GM21619 (cell line): ENCODE data around the gene TMEM101.
"Not testable (repeated sequence)": the region's sequence is repeated elsewhere in the genome, so short reads cannot be mapped to it uniquely, and the experiment has no call there.

Experiments
- ATAC-seq: cut with Tn5 transposase; IDR thresholded peaks from one replicate; pipeline ENCODE4 v1.9.1; 2021; ENCODE audit not compliant: unreplicated experiment

The TMEM101 gene

DNA sequence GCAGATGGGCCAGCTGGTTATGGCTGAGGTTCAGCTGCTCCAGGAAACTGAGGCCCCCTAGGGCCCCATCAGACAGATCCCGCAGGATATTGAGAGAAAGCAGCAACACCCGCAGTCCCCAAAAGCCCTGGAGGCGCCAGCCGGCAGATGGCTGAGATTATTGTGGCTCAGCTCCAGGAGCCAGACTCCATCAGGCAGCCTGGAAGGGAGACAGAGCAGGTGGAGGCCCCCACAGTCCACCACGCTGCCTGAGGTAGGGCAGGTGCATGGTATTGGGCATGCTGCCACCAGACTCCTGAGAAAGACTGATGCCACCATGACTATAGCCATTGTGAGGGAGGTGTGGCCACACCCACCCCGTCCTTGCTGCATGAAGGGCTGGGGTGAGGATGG is 9.5 kb upstream of the TMEM101 start:
- ATAC-seq, result no peak

DNA sequence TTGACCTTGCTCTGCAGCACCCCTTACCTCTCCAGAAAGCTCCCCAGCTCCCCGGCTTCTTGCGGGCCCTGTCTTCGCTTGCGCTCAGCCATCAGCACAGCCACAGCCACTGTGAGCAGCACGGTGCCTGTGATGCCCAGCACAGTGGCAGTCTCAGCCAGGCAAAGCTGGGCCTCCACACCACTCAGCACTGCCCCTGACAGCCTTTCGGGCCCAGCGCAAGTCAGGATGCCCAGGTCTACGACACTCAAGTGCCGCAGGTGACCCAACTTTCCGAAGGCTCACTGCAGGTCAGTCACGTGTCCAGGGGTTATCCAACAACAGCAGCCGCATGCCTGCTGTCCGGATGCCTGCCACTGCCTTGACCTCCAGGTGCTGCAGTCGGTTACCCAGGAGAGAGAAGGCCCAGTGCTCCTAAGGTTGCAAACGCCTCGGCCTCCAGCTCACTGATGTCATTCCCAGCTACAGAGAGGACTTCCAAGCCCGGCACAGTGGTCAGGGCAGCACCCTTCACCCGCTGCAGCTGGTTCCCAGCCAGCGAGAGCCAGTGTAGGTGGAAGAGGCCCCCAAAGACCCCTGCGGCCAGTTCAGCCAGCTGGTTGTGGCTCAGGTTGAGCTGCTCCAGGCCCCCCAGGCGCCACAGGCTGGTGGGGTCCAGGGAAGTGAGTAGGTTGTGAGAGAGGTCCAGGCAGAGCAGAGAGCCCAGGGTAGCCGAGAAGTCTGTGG is 8.9 kb upstream of the TMEM101 start:
- no peak for ATAC-seq

DNA sequence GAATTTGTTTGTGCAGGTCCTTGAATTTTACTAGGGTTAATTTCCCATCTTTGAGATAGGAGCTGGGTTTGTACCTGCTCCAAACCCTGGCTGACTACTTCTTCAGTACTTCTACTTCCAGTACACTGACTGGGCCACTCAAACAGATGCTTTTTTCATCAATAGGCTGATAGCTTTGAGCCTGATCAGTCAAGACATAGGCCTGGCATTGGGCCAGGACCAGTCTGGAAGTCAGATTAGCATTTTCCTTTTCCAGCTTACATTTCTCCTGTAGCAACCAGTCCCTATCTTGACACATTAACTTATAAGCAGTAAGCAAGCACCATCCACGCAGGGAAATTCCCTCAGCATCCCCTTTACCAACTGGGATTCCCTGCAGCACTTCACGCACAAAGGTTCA is 7.5 kb upstream of the TMEM101 start:
- ATAC-seq, result no peak

DNA sequence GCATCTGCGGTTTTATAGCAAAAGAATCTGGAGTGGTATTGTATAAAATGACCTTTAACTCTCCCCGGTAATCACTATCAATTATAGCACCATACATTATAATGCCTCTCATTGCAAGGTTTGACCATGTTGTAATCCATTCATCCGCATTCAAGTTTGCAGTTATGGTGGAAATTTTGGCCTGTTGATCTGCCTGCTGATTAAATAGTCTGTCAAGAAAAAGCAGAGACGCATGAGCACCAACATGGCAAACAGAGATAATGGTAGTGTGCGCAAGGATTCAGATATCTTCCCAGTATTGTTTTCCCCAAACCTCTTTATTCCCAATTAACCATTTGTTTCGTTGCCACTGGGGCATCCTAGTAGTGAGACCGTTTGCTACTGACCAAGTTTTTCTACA is 6.5 kb upstream of the TMEM101 start:
- ATAC-seq, result not testable (repeated sequence)

DNA sequence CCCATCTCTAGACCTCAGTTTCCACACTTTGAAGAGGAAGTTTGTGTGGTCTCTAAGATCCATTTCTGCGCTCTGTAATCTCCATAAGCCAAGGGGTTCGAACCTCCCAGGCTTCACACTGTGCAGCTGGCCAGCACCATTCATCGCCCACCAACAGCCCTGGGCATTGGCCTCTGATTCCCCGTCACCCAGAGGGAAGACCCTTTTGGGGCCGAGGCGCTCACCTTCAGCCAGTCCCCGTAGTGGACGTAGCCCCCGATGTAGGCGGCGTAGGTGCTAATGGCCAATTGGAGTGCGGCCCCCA is 678 bp downstream of the TMEM101 start:
- no peak for ATAC-seq

DNA sequence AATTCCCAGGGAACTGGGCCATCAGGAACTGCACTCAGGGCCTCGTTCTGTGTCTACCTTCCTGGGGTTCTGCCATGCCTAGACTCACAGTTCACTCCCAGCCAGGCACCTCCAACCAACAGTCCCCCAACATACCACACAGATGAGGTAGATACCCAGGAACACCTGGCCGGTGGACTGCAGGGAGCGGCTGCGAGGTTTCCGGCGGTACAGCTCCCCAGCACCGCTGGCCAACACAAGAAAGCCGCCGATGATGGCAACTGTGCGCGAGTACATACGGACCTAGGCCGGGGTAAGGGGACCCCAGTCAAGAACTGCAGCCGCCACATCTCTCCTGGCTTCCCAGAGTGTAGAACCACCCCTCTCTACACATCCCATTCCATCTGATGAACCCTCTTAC is 1.9 kb downstream of the TMEM101 start:
- ATAC-seq, result no peak

DNA sequence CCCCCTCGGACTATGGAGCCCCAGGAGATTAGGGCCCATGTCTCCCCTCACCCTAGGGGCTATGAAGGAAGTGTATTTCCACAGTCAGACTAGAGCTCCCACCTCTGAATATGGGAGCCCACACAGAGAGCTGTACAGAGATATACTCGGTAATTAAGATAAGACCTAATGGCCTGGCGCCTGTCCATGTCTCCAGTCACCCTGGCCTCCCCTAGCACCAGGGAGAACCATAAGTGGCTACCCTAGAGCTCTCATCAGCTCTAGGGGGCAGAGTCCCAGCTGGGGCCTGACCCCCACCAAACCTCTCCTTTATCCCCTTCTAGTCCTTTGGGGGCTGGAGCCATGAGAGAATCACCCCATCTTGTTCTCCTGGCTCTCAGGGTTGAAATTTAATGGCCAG is 2.4 kb downstream of the TMEM101 start:
- no peak for ATAC-seq

DNA sequence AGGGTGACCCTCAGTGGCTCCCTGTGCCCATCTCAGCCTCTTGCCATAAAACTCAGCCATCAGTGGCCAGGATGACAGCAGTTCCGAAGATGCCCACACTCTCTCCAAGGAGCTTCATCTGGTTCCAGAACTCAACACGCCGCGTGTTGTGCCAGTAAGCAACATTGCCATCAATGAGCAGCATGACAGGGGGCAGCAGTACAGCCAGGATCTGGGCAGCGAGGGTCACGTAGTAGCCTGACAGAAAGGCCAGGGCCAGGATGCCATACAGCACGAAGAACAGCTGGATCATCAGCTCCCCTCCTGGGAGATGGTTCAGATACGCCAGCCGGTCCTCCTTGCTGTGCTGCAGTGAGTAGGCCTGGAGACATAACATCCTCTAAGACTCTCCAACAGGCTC is 2.9 kb downstream of the TMEM101 start:
- ATAC-seq, result no peak

DNA sequence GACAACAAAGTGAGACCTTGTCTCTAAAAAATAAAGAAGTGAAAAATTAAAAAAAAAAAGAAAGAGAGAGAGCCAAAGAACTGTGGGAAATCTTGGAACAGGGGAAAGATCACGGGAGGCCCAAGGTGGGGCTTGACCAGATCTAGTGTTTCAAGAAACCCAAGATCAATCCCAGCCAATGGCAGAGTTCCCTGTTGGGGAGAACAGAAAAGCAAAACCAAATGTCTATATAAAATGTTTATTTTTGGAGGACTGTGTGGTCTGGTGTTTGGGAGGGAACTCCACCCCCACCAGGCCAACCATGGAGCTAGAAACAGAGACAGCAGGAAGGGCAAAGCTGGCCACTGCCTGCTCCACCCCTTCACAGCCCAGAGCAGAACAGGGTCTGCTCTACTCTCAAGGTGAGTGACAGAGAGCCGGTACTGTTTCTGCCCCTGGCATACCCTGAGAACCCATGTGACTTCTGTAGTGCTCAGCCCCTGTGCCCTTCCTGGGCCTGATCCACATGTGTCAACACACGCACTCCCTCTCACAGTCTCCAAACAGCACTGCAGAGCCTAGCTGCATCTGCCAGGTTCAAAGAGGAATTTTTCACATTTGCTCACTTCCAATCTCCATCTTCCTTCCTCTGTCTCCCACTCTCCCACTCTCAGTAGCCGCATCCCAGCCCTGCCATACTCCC is 3.7 kb downstream of the TMEM101 start:
- no peak for ATAC-seq

DNA sequence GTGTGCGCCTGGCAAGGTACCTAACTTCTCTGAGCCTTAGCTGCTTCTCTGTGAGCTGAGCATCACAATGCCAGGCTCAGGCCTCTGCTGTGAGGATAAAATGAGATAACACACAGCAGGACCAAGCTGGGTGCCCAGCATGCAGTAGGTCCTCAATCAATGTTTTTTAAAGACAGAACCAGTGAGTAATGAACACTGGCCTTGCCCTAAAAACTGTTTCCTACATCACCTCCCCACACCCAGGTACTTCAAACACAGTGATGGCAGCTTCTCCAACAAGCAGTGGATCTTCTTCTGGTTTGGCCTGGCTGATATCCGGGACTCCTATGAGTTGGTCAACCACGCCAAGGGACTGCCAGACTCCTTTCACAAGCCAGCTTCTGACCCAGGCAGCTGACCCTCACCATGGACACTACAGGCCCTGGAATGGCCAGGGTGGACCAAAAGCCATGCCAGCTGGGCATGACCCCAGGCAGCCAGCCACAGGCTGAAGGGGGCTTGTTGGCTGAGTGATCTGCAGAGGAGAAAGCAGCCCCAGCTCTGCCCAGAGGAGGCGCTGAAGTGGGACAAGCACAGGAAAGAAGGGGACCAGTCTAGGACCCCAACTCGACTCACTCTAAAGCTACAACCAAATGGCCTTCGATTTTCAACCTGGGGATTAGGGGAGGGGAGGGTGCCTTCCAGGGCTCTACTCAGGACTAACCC is 6.4 kb downstream of the TMEM101 start:
- no peak for ATAC-seq

DNA sequence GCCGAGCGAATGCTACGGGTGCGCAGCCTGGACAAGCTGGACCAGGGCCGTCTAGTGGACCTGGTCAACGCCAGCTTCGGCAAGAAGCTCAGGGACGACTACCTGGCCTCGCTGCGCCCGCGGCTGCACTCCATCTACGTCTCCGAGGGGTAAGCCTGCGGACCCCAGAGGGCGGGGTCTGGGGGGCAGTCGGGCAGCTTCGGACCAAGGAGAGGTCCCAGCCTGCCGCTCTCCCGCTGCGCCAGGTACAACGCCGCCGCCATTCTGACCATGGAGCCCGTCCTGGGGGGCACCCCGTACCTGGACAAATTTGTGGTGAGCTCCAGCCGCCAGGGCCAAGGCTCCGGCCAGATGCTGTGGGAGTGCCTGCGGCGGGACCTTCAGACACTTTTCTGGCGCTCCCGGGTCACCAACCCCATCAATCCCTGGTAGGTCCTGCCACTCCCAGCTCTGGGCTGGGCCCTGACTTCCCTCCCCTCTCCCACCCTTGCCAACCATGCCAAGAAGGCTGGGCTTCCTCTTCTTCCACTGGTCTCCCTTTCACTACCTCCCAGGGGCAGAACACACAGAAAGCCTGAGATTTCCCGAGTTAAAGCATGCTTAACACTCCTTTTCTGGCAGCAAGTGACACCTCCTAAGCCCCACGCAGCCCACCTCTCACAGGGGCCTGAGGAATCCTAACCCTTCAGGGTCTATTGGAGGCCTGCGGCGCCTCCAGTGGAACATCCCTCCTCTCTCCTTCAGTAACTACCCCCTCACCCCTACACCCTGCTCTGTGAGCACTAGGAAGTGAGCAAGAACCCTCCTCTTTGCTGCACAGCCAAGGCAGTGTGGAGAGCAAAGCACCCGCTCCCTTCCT is 7.2 kb downstream of the TMEM101 start:
- no peak for ATAC-seq

DNA sequence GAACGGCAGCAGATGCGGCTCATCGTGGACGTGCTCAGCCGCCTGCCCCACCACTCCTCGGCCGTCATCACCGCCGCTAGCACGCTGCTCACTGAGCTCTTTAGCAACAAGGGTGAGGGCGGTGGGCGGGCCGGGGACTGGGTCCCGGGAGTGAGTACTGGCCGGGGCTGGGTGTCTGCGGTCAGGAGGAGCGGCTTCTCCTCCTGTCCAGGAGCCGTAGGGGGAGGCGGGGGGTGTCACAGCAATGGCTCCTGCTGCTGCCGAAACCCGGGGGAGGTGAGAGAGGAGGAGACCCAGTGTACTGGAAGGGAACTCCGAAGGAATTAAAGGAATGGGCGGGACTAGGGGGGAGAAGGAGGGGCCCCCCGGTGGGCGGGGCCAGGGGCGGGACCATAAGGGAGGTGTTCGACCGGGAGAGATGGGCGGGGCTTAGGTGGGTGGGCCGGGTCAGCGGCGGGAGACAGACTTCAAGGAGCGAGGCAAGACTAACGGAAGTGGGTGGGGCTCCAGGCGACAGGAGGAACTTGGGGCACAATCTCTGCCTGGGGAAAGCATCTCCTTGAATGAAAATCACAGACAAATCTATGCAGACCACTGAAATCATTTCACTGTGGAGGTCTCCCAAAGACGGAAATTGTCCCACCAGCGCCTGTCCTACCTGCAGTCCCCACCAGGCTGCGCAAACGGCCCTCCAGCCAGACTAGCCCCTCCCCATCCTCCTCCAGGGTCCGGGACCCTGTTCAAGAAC is 8.0 kb downstream of the TMEM101 start:
- no peak for ATAC-seq

DNA sequence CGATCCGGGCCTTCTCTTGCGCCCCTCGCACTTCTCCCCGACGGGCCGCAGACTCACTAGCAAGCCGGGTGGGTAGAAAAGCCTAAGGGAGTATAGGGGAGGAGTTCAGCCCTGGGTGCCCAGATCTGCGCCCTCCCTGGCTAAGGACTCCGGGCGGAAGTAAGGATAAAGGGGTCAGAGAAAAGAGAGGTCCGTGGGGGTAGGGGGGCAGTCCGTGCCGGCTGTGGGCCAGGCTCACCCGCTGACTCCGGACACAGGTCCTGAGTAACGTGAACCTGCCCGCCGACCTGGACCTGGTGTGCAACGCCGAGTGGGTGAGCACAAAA is 8.5 kb downstream of the TMEM101 start:
- no peak for ATAC-seq

DNA sequence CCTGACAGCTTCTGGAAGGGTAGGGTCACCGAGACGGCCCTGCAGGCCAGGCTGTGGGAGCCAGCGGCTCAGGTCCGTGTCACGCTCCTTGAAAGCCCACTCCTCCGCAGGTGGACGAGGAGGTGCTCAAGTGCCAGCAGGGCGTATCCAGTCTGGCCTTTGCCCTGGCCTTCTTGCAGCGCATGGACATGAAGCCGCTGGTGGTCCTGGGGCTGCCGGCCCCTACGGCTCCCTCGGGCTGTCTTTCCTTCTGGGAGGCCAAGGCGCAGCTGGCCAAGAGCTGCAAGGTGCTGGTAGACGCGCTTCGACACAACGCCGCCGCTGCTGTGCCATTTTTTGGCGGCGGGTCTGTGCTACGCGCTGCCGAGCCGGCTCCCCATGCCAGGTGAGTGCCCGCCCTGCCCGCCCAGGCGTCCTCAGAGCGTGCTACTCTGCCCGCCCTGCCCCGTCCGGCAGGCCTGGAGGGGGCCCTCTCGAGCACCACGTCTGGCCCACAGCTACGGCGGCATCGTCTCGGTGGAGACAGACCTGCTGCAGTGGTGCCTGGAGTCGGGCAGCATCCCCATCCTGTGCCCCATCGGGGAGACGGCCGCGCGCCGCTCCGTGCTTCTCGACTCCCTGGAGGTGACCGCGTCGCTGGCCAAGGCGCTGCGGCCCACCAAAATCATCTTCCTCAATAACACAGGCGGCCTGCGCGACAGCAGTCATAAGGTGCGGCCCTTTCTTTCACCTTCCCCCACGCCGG is 9.1 kb downstream of the TMEM101 start:
- no peak for ATAC-seq

DNA sequence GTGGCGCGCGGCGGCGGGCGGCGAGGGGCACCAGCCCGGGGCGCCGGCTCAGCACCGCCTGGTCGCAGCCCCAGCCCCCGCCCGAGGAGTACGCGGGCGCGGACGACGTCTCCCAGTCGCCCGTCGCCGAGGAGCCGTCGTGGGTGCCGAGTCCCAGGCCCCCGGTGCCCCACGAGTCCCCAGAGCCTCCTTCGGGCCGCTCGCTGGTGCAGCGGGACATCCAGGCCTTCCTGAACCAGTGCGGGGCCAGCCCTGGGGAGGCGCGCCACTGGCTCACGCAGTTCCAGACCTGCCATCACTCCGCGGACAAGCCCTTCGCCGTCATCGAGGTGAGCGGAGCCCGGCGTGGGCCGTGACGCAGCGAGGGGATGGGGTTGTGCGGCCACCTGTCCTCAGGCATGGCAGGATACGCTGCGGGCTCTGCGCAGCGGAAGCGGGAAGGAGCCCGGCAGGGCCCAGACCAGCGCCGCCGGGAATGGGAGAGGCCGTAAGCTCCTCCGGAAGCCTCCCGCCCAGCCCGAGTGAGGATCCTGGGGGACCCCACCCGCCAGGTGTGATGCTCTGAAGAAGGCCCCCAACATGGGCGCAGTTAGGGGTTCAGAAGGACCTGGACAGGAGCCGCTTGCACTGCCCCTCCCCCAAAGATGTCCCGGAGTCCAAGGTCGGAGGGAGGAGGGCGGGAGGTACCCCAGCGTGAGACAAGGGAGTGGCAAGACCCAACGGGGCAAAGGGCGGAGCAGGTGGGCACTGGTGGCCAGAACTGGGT is 9.8 kb downstream of the TMEM101 start:
- ATAC-seq, result no peak

DNA sequence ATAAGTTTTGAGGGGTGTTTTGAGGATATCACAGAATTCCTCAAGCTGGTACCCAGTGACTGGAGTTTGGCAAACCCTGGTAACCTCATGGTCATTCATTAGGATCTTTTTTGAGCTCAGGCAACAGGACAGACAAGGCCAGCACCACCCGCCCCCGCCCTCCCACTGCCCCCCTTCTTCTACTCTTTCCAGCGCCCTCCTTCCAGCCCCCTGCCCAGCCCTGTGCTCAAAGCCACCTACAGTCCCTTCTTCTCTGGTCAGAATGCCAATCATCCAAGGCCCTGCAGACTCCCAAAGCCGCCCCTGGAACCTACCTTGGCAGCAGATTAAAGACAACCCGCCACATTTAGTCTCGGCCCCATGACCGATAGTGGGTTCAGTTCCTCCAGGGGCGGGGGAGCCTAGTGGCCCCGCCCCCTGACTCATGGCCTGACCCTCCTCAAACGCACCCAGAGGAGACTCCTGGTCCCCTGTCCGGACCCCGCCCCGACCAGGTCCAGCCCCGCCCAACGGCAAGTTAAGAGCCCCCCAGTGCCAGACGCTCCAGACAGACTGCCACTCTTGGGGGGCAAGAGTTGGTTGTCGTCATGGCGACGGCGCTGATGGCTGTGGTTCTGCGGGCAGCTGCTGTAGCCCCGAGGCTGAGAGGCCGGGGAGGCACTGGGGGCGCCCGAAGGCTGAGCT is 10.5 kb downstream of the TMEM101 start, which contains the start of gene NAGS:
NAGS (plus strand) TSS at position 546 of the 684 bp plus-strand sequence; CDS start at position 588, 42 bp downstream.
- no peak for ATAC-seq

DNA sequence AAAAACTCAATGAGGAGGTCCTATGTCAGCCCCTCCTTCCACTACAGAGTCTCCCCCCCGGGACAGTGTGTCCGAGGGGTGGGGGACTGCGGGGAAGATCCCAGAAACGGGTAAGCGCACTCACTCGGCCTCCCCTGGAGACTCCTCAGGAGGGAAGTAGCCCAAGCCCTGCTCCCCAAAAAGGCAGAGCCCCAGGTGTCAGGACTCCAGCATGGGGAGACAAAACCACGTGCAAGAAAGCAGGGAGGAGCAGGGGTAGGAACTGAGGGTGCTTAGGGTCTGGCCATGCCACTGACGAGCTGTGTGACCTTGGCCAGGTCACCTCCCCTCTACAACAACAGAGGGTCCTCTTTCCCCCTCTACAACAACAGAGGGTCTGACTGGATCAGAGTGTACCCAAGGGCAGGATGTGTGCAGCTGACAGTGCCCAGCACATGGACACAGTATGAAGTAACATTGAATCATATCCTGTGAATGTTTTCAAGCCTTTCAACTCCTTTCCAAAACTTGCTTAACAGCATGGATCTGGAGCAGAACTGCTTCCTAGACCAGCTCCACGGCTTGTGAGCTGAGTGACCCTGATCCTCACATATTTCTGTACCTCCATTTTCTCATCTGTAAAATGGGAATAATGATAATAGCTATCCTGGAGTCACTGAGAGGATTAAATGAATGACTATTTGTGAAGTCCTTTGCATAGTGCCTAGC is 12.5 kb downstream of the TMEM101 start:
- ATAC-seq, result no peak

DNA sequence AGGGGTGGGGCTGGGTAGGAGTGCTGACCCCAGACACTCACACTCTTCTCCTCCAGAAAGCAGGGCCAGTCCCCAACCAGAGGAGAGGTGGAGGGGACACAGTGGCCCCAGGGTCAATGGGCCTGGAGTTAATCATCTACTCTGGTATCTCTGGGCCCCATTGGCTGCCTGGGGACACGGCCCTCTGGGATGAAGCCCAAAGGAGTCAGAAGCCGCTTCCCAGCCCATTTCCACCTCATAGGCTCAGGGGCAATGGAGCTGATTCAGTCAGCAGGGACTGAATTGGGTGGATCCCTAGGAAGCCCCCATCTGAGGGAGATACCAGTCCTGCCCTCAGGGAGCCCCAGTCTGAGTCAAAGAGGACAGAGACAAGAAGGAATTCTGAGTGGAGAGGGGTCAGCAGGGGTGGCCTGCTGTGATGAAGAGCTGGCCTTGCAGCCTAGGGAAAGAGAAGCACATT is 13.3 kb downstream of the TMEM101 start:
- no peak for ATAC-seq
